Type B pancreatic cell (in vitro differentiated cells): ENCODE results near the gene SPOCK1. TPM values are rescaled to one million over a fixed set of nuclear protein-coding genes. Genes with fewer than 3 reads are reported as not detected.

Source experiments
- DNase-seq: peaks from one replicate; pipeline ENCODE4 v3.0.0; 2021; ENCODE audit warnings: mixed read lengths; ENCODE audit not compliant: unreplicated experiment; ENCODE audit errors: extremely low spot score
- H3K27ac Mint-ChIP-seq: 2 replicates; pipeline ENCODE4 v1.8.0; 2021; ENCODE audit warnings: mild to moderate bottlenecking, mixed read lengths
- H3K27me3 Mint-ChIP-seq: 2 replicates; pipeline ENCODE4 v1.8.0; 2021; ENCODE audit warnings: mixed read lengths
- H3K36me3 Mint-ChIP-seq: 2 replicates; pipeline ENCODE4 v1.8.0; 2021; ENCODE audit warnings: mixed read lengths
- H3K4me1 Mint-ChIP-seq: one replicate; pipeline ENCODE4 v1.8.0; 2021; ENCODE audit warnings: mixed read lengths; ENCODE audit not compliant: unreplicated experiment
- H3K4me3 Mint-ChIP-seq: 2 replicates; pipeline ENCODE4 v1.8.0; 2021; ENCODE audit warnings: mild to moderate bottlenecking, mixed read lengths
- H3K9me3 Mint-ChIP-seq: 2 replicates; pipeline ENCODE4 v1.8.0; 2021; ENCODE audit warnings: mixed read lengths
- CTCF ChIP-seq: fragments of 200-600 bp; sonication (generic); conservative IDR thresholded peaks from 2 replicates; pipeline ENCODE4 v1.5.0; 2021; ENCODE audit warnings: antibody characterized with exemption, mild to moderate bottlenecking
- total RNA-seq: library from RNA; stranded (reverse); gene quantifications from 2 replicates; pipeline ENCODE4 v1.2.1, GENCODE V29; 2021; ENCODE audit warnings: low replicate concordance

The SPOCK1 gene
- total RNA-seq, 1 donor from 2014 or later = 45.1 TPM

GRCh38 chr5:137325721-137326120, 173.4 kb downstream of the SPOCK1 start:
- H3K27ac Mint-ChIP-seq = no peak overlapping the region
- no peak overlapping the region for H3K4me3 Mint-ChIP-seq
- TF ChIP-seq CTCF = no peak
- H3K27me3 Mint-ChIP-seq = peaks cover 4% of the 10 kb centered on the region
- DNase-seq = no peak
- H3K9me3 Mint-ChIP-seq = peaks cover under 1% of the 10 kb centered on the region
- H3K36me3 Mint-ChIP-seq = no peaks in the 10 kb centered on the region
- no peaks in the 10 kb centered on the region for H3K4me1 Mint-ChIP-seq

DNA sequence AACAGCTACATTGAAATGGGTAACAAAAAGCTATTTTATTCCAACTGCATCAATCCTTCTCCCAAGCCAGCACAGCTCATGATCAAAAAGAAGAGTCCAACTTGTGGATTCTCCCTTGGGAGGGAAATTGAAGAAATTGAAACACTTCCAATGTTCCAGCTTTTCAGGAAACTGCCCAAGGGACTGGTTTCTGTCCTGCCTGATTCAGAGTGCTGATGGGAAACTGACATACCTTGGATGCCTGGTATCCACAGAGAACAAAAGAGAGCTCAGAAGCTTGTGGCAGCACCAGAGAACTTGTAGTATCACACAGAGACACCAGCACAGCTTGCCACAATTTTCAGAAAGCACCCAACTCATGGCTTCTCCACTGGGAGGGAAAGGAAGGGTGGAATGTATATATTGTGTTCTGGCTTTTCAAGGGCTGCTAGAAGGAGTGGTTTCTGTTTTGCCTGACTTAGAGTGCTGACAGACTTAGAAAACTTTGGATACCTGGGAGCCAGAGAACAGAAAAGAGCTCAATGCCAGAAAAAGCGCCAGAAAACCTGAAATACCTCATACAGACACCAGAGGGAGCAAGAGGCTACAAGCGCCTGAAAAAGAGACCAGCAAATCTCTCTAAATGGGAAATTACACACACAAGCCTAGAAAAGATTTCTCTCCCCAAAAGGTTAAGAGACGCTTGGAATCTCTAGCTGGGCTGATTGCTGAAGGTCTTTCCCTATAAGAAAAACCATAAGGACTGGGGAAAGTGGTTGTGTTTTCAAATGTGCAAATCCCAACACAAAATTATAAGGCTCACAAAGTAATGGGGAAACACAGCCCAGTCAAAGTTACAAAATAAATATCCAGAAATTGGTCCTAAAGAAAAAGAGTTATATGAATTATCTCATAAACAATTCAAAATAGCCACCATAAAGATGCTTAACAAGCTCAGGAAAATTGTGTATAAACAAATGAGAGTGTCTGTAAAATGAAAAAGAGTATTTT, 178.8 kb downstream of the SPOCK1 start:
- no peak overlapping the region for H3K27ac Mint-ChIP-seq
- peak; percentile 88 for TF ChIP-seq CTCF
- no peak overlapping the region for H3K4me3 Mint-ChIP-seq
- H3K27me3 Mint-ChIP-seq = peaks cover 37% of the 10 kb centered on the region
- DNase-seq = no peak
- H3K9me3 Mint-ChIP-seq = peaks cover 4% of the 10 kb centered on the region
- peaks cover 5% of the 10 kb centered on the region for H3K4me1 Mint-ChIP-seq
- H3K36me3 Mint-ChIP-seq = no peaks in the 10 kb centered on the region

DNA sequence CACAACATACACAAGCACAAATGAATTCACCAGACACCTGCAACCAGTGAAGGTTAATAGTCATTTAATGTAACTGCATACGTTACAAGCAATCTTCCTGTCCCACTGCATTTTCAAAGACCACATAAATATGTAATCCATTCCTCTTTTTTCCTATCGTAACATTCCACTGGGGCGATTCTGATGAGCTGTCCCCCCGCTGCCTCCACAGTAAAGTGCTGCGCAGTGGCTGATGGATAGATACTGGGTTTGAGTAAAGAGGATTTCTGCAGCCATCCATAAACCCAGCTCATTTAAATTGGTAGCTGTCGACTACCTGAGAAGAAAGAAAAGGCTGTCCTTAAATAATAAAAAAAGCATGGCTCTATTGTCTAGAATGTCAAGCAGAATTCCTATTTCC, 181.1 kb downstream of the SPOCK1 start:
- Mint-ChIP-seq H3K27ac (no peak overlapping the region), H3K4me1 (peaks cover 5% of the 10 kb centered on the region), H3K36me3 (no peaks in the 10 kb centered on the region)

GRCh38 chr5:137316346-137316736, 182.8 kb downstream of the SPOCK1 start:
- no peak overlapping the region for H3K4me3 Mint-ChIP-seq
- DNase-seq = no peak
- H3K36me3 Mint-ChIP-seq = no peaks in the 10 kb centered on the region
- H3K27ac Mint-ChIP-seq = no peak overlapping the region
- peaks cover 5% of the 10 kb centered on the region for H3K4me1 Mint-ChIP-seq
- peaks cover 53% of the 10 kb centered on the region for H3K27me3 Mint-ChIP-seq
- H3K9me3 Mint-ChIP-seq = peaks cover 4% of the 10 kb centered on the region
- no peak for TF ChIP-seq CTCF

More for the DNA sequence above, 181.1 kb downstream of the SPOCK1 start:
- Mint-ChIP-seq H3K4me3 (no peak overlapping the region), H3K9me3 (peaks cover 4% of the 10 kb centered on the region), H3K27me3 (peaks cover 53% of the 10 kb centered on the region)
- TF ChIP-seq CTCF = no peak
- DNase-seq = no peak

DNA sequence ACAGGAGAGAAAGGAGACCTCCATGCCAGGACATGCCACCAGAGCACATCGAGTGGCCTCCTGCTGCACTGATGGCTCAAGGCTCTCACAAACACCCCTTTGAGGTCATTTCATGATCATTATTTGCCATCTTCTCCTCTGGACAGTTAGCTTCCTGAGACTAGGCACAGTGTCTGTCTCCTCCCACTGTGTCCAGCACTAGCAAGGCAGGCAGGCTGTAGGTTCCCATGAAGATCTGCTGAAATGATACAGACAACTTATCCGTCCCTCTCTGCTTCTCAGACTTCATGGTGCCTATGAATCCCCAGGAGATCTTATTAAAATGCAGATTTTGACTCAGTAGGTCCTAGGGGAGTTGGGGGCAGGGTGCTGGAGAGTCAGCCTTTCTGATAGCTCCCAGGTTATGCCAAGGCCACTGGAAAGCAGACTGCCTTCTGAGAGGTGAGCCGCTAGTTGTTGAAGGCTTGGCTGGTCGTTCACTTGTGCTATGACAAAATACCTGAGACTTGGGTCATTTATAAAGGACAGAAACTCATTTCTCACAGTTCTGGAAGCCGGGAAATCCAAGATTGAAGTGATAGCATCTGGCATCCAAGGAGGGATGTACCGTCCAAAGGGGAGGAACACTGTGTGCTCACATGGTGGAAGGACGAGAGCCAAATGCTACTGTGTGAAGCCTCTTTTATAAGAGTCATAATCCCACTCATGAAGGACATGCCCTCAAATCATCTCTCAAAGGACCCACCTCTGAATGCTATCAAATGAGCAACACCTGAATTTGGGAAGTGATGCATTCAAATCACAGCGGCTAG, 183.4 kb downstream of the SPOCK1 start:
- Mint-ChIP-seq H3K27ac (no peak overlapping the region), H3K27me3 (peaks cover 53% of the 10 kb centered on the region), H3K4me1 (peaks cover 11% of the 10 kb centered on the region), H3K4me3 (no peak overlapping the region), H3K36me3 (no peaks in the 10 kb centered on the region), H3K9me3 (peaks cover 4% of the 10 kb centered on the region)
- no peak for DNase-seq
- TF ChIP-seq CTCF = no peak
